ENCODE results near the gene GDF15. TPM values are rescaled to one million over a fixed set of nuclear protein-coding genes. Genes with fewer than 3 reads are reported as not detected.
"Not testable (repeated sequence)": the region's sequence is repeated elsewhere in the genome, so short reads cannot be mapped to it uniquely, and the experiment has no call there.

The GDF15 gene
- polyA plus RNA-seq, 2 donors = 0.24 to 2.8 TPM

DNA sequence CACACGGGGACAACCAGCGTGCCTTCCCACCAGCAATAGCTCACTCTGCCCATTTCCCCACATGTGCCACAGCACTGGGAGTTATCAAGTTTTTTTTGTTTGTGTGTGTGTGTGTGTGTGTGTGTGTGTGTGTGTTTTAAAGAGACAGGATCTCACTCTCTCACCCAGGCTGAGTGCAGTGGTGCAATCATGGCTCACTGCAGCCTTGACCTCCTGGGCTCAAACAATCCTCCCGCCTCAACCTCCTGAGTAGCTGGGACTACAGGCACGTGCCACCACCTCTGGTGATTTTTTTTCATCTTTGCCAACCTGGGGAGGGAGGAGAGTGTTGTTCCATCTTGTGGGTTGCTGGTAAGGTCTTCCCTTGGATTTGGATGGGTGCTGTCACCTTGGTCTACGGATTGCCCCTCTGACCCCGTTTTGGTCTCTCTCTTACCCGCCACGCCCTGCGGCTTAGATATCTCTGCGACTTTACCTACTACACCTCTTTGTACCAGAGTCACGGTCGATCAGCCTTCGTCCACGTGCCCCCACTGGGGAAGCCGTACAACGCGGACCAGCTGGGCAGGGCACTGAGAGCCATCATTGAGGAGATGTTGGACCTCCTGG, 22.9 kb upstream of the GDF15 start:
- Histone ChIP-seq H3K27ac (ENCODE audit: low read depth in 2 of 2, low read length in 1 of 2) (no peak overlapping the region), H3K36me3 (ENCODE audit: control insufficient read depth in 2 of 2, insufficient read depth in 2 of 2, low read length in 1 of 2) (peaks cover 0 to 3% of the 10 kb centered on the region in 2 donors), H3K4me3 (ENCODE audit: low read depth in 1 of 2, low read length in 2 of 2) (no peak overlapping the region), H3K4me1 (ENCODE audit: control insufficient read depth in 2 of 2, insufficient read depth in 2 of 2, low read length in 1 of 2) (peaks cover 0 to 3% of the 10 kb centered on the region in 2 donors), H3K27me3 (ENCODE audit: control insufficient read depth in 1 of 2, insufficient read depth in 2 of 2, low read length in 2 of 2) (no peaks in the 10 kb centered on the region), H3K9me3 (ENCODE audit: control insufficient read depth in 2 of 2, insufficient read depth in 1 of 2, low read depth in 1 of 2, low read length in 1 of 2) (no peaks in the 10 kb centered on the region)
- 94% methylated on average over 17 of the region's 17 CpGs for WGBS, 2 donors

DNA sequence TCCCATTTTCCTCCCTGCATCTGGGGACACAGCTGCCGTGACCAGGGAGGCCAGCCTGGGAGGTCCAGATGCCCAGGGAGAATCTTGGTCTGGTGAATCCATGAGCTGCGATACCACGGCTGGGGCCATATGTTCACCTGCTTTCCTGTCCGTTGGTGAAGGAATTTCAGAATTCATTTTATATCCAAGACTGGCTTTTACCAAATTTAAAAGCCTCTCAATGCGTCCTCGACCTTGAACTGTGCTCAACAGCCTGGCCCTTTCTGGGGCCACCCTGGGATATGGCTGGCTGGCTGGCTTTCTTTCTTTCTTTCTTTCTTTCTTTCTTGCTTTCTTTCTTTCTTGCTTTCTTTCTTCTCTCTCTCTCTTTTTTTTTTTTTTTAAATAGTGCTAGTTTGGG, 22.2 kb upstream of the GDF15 start:
- Histone ChIP-seq H3K27ac (ENCODE audit: low read depth in 2 of 2, low read length in 1 of 2) (no peak overlapping the region), H3K4me3 (ENCODE audit: low read depth in 1 of 2, low read length in 2 of 2) (no peak overlapping the region), H3K9me3 (ENCODE audit: control insufficient read depth in 2 of 2, insufficient read depth in 1 of 2, low read depth in 1 of 2, low read length in 1 of 2) (no peaks in the 10 kb centered on the region), H3K36me3 (ENCODE audit: control insufficient read depth in 2 of 2, insufficient read depth in 2 of 2, low read length in 1 of 2) (peaks cover 0 to 3% of the 10 kb centered on the region in 2 donors), H3K27me3 (ENCODE audit: control insufficient read depth in 1 of 2, insufficient read depth in 2 of 2, low read length in 2 of 2) (no peaks in the 10 kb centered on the region), H3K4me1 (ENCODE audit: control insufficient read depth in 2 of 2, insufficient read depth in 2 of 2, low read length in 1 of 2) (peaks cover 0 to 3% of the 10 kb centered on the region in 2 donors)
- 81 to 82% methylated on average over 6 of the region's 6 CpGs for WGBS, 2 donors

- not testable (repeated sequence) for H3K9me3 ChIP-seq (ENCODE audit: control insufficient read depth in 2 of 2, insufficient read depth in 1 of 2, low read depth in 1 of 2, low read length in 1 of 2); H3K36me3 ChIP-seq (ENCODE audit: control insufficient read depth in 2 of 2, insufficient read depth in 2 of 2, low read length in 1 of 2); H3K4me1 ChIP-seq (ENCODE audit: control insufficient read depth in 2 of 2, insufficient read depth in 2 of 2, low read length in 1 of 2); H3K4me3 ChIP-seq (ENCODE audit: low read depth in 1 of 2, low read length in 2 of 2); H3K27me3 ChIP-seq (ENCODE audit: control insufficient read depth in 1 of 2, insufficient read depth in 2 of 2, low read length in 2 of 2)
- peak overlapping the region; percentile 34 to 65 for H3K27ac ChIP-seq (ENCODE audit: low read depth in 2 of 2, low read length in 1 of 2)
- WGBS, 2 donors = 51 to 54% methylated on average over 11 of the region's 11 CpGs
Measured at GRCh38 chr19:18364277-18364825, 21.6 kb upstream of the GDF15 start.

DNA sequence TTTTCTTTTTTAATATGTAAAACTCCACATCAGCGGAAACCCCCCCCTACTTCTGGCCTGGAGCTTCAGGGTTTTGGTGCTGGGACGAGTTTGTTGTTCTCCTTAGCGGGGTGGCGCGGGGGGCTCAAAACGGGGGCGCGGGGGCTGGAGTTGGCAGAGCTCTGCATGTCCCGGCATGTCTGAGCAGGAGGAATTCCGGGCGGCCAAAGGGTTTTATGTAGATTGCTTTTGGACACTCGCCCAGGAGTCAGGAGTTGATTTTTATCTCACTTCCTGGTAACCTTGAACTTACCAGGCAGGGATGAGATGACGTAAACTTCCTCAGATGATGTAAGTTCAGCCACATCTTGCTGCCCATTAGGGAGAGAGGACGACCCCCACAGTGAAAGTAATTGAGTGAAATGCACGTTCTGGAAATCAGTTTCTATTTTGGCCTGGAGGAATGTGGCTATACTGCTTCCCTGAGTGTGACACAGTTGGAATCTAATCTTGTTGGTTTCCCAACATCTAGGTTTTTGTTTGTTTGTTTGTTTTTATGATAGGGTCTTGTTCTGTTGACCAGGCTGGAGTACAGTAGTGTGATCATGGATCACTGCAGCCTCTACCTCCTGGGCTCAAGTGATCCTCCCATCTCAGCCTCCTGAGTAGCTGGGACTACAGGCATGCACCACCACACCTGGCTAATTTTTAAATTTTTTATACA, 21.0 kb upstream of the GDF15 start:
- H3K27ac ChIP-seq (ENCODE audit: low read depth in 2 of 2, low read length in 1 of 2) = peak overlapping the region; percentile 29 to 65
- H3K9me3 ChIP-seq (ENCODE audit: control insufficient read depth in 2 of 2, insufficient read depth in 1 of 2, low read depth in 1 of 2, low read length in 1 of 2) = no peaks in the 10 kb centered on the region
- H3K4me1 ChIP-seq (ENCODE audit: control insufficient read depth in 2 of 2, insufficient read depth in 2 of 2, low read length in 1 of 2) = peaks cover 0 to 3% of the 10 kb centered on the region in 2 donors
- 12 to 16% methylated on average over 15 of the region's 15 CpGs for WGBS, 2 donors
- no peak overlapping the region for H3K4me3 ChIP-seq (ENCODE audit: low read depth in 1 of 2, low read length in 2 of 2)
- H3K36me3 ChIP-seq (ENCODE audit: control insufficient read depth in 2 of 2, insufficient read depth in 2 of 2, low read length in 1 of 2) = no peaks in the 10 kb centered on the region
- H3K27me3 ChIP-seq (ENCODE audit: control insufficient read depth in 1 of 2, insufficient read depth in 2 of 2, low read length in 2 of 2) = no peaks in the 10 kb centered on the region

DNA sequence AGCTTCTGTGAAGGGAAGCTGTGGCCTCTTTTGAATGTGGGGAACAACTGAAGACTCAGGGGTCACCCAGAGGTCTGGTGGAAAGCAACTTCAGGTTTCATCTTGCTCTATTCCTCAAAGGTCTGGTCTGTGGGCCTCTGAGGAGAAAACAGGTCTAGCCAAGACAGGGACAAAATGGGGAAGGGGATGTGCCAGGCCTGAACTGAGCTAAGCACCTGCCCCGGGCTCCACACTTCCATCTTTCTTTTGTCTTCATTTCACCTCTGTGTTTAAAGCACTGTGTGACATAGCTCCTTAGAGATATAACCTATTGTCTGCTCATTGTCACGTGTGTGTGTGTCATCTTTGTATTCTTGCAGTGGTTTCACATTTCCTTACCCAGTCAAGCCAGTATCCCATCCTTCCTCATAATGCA, 19.9 kb upstream of the GDF15 start:
- H3K4me1 ChIP-seq (ENCODE audit: control insufficient read depth in 2 of 2, insufficient read depth in 2 of 2, low read length in 1 of 2) = peaks cover 0 to 3% of the 10 kb centered on the region in 2 donors
- H3K27me3 ChIP-seq (ENCODE audit: control insufficient read depth in 1 of 2, insufficient read depth in 2 of 2, low read length in 2 of 2) = no peaks in the 10 kb centered on the region
- H3K27ac ChIP-seq (ENCODE audit: low read depth in 2 of 2, low read length in 1 of 2) = peak overlapping the region in 1 of 2 donors; percentile 53
- WGBS, 2 donors = 81% methylated on average over 2 of the region's 2 CpGs
- no peaks in the 10 kb centered on the region for H3K36me3 ChIP-seq (ENCODE audit: control insufficient read depth in 2 of 2, insufficient read depth in 2 of 2, low read length in 1 of 2)
- no peaks in the 10 kb centered on the region for H3K9me3 ChIP-seq (ENCODE audit: control insufficient read depth in 2 of 2, insufficient read depth in 1 of 2, low read depth in 1 of 2, low read length in 1 of 2)
- no peak overlapping the region for H3K4me3 ChIP-seq (ENCODE audit: low read depth in 1 of 2, low read length in 2 of 2)

GRCh38 chr19:18368504-18369222, 17.3 kb upstream of the GDF15 start:
- Histone ChIP-seq H3K9me3 (ENCODE audit: control insufficient read depth in 2 of 2, insufficient read depth in 1 of 2, low read depth in 1 of 2, low read length in 1 of 2) (no peaks in the 10 kb centered on the region), H3K27ac (ENCODE audit: low read depth in 2 of 2, low read length in 1 of 2) (no peak overlapping the region), H3K4me1 (ENCODE audit: control insufficient read depth in 2 of 2, insufficient read depth in 2 of 2, low read length in 1 of 2) (peaks cover 2 to 3% of the 10 kb centered on the region in 2 donors), H3K4me3 (ENCODE audit: low read depth in 1 of 2, low read length in 2 of 2) (no peak overlapping the region), H3K36me3 (ENCODE audit: control insufficient read depth in 2 of 2, insufficient read depth in 2 of 2, low read length in 1 of 2) (no peaks in the 10 kb centered on the region), H3K27me3 (ENCODE audit: control insufficient read depth in 1 of 2, insufficient read depth in 2 of 2, low read length in 2 of 2) (no peaks in the 10 kb centered on the region)
- 82 to 87% methylated on average over 15 of the region's 15 CpGs for WGBS, 2 donors

- peak overlapping the region in 1 of 2 donors; percentile 73 for H3K27ac ChIP-seq (ENCODE audit: low read depth in 2 of 2, low read length in 1 of 2)
- H3K4me1 ChIP-seq (ENCODE audit: control insufficient read depth in 2 of 2, insufficient read depth in 2 of 2, low read length in 1 of 2) = peaks cover 3 to 10% of the 10 kb centered on the region in 2 donors
- H3K27me3 ChIP-seq (ENCODE audit: control insufficient read depth in 1 of 2, insufficient read depth in 2 of 2, low read length in 2 of 2) = no peaks in the 10 kb centered on the region
- WGBS, 2 donors = 59% methylated on average over 4 of the region's 4 CpGs
- H3K9me3 ChIP-seq (ENCODE audit: control insufficient read depth in 2 of 2, insufficient read depth in 1 of 2, low read depth in 1 of 2, low read length in 1 of 2) = no peaks in the 10 kb centered on the region
- no peak overlapping the region for H3K4me3 ChIP-seq (ENCODE audit: low read depth in 1 of 2, low read length in 2 of 2)
- no peaks in the 10 kb centered on the region for H3K36me3 ChIP-seq (ENCODE audit: control insufficient read depth in 2 of 2, insufficient read depth in 2 of 2, low read length in 1 of 2)
Measured at GRCh38 chr19:18373407-18373891, 12.5 kb upstream of the GDF15 start.

GRCh38 chr19:18373892-18374629, 11.9 kb upstream of the GDF15 start:
- no peak overlapping the region for H3K4me3 ChIP-seq (ENCODE audit: low read depth in 1 of 2, low read length in 2 of 2)
- peaks cover 5 to 10% of the 10 kb centered on the region in 2 donors for H3K4me1 ChIP-seq (ENCODE audit: control insufficient read depth in 2 of 2, insufficient read depth in 2 of 2, low read length in 1 of 2)
- H3K27me3 ChIP-seq (ENCODE audit: control insufficient read depth in 1 of 2, insufficient read depth in 2 of 2, low read length in 2 of 2) = no peaks in the 10 kb centered on the region
- no peaks in the 10 kb centered on the region for H3K9me3 ChIP-seq (ENCODE audit: control insufficient read depth in 2 of 2, insufficient read depth in 1 of 2, low read depth in 1 of 2, low read length in 1 of 2)
- no peaks in the 10 kb centered on the region for H3K36me3 ChIP-seq (ENCODE audit: control insufficient read depth in 2 of 2, insufficient read depth in 2 of 2, low read length in 1 of 2)
- 19 to 23% methylated on average over 17 of the region's 17 CpGs for WGBS, 2 donors
- H3K27ac ChIP-seq (ENCODE audit: low read depth in 2 of 2, low read length in 1 of 2) = peak overlapping the region; percentile 34 to 73

- Histone ChIP-seq H3K9me3 (ENCODE audit: control insufficient read depth in 2 of 2, insufficient read depth in 1 of 2, low read depth in 1 of 2, low read length in 1 of 2) (no peaks in the 10 kb centered on the region), H3K27me3 (ENCODE audit: control insufficient read depth in 1 of 2, insufficient read depth in 2 of 2, low read length in 2 of 2) (no peaks in the 10 kb centered on the region), H3K27ac (ENCODE audit: low read depth in 2 of 2, low read length in 1 of 2) (no peak overlapping the region), H3K4me3 (ENCODE audit: low read depth in 1 of 2, low read length in 2 of 2) (no peak overlapping the region), H3K4me1 (ENCODE audit: control insufficient read depth in 2 of 2, insufficient read depth in 2 of 2, low read length in 1 of 2) (peaks cover 5 to 13% of the 10 kb centered on the region in 2 donors), H3K36me3 (ENCODE audit: control insufficient read depth in 2 of 2, insufficient read depth in 2 of 2, low read length in 1 of 2) (no peaks in the 10 kb centered on the region)
- WGBS, 2 donors = 47 to 61% methylated on average over 6 of the region's 6 CpGs
Measured at GRCh38 chr19:18377026-18377425, 8.9 kb upstream of the GDF15 start.

All from esophagus (tissue), 2 donors.